NCI-H526 (cell line): ENCODE measurements around the gene ACACA.
A peak's percentile ranks its signal among the peaks of the same experiment; 100 is the strongest.

Experiments
- DNase-seq, 2 experiments: peaks; one replicate each; lab custom pipeline; 2025; lab: John Stamatoyannopoulos, UW

The ACACA gene

DNA sequence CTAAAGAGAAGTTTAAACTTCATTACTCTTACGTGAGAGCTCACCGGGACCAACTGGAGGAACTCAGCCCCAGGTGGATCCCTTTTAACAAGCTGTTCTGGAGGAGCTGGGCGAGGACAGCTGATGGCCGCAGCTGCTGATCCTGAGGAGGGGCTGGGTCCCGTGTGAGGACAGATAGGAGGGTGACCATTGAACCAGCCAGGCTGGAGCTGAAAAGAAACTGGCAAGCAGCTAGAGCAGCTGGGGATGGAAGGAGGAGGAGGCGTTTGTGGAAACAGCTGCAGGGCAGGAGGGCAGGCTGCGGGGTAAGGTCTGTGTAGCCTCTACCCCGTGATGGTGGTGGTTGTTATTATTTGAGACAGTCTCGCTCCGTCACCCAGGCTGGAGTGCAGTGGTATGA is 338.4 kb downstream of the ACACA start:
- DNase-seq, result no peak

GRCh38 chr17:37067555-37068111 is 339.0 kb downstream of the ACACA start:
- no peak for DNase-seq

DNA sequence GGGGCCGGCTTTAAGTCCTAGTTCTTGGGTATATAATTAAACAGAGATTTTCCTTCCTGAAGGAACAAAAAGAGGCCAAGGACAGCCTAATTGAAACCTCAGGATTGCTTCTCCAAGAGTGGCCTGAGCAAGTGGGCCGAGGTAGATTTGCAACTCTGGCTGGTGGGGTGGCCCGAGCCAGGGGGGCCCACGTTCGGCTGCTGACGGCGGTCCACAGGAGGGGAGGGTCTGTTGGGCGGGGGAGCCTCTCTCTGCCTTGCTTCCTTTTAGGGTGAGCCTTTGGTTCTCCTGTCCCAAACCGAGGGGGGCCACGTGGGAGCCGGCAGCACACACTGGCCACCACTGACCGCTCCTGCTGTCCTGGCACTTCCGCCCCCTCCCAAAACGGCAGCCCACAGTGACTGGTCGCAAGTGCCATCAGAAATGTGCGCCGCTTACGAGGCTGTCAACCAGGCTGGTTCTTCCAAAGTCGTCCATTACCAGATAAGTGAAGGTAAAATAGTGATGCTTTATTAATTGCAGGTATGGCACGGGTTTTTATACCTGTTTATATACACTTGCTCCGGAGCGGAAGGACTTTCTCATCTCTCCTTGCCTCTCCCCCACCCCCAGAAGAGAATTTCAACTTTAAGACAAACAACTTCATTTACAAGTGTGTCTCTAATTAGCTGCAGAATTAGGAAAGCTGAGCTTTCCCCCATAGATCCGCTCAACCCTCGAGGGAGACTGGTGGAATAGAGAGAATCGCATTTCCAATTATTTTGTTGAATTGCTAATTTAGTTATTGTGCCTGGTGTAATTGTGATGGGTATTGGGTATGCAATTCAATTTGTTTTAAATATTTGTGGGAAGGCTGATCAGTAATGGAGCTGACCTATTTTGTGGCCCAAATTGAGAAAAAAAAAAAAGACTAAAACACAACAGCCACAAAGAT is 340.0 kb downstream of the ACACA start:
- no peak for DNase-seq

GRCh38 chr17:37065486-37066321 is 340.9 kb downstream of the ACACA start:
- DNase-seq, result no peak

DNA sequence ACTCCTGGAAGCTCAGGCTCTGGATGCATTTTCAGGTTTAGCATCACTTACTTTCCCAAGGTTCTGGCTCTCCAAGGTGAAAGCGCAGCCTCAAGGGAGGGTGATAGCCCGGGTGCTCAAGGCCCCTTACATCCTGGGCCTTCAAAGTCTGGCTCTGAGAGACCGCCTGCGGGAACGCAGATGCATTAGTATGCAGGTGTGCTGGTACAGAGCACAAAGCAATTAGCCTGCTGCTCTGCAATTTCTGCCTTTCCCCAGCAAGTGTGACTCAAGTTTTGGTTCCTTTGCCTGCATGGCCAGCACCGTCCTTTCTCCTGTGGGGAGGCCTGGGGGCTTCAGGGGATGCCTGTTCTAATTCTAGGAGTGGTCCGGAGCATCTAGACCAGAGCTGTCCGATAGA is 341.7 kb downstream of the ACACA start:
- no peak for DNase-seq

- peak in 1 of 2 experiments; percentile 8 for DNase-seq
These were observed 342.4 kb downstream of the ACACA start for GRCh38 chr17:37064206-37064605.

- peak in 1 of 2 experiments; percentile 47 for DNase-seq
These were observed 344.6 kb downstream of the ACACA start for GRCh38 chr17:37062021-37062420.

- DNase-seq, result no peak
These were observed 345.7 kb downstream of the ACACA start for GRCh38 chr17:37060928-37061327.

- DNase-seq, result no peak
These were observed 346.5 kb downstream of the ACACA start for GRCh38 chr17:37060094-37060493.

DNA sequence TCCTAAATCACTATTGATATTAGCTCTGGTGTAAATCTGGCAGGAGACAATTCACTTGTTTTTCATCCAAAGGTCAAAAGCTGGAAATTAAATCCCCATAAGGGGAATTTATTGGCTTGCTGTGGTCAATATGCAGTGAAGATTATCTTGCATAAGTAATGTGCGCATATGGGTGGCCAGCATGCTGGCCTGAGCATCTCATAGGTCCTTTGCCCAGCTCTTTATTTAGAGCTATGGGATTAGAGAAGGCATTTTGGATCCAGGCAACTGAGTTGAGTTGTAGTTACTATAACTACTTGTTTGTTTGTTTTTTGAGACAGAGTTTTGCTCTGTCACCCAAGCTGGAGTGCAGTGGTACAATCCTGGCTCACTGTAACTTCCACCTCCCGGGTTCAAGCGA is 347.1 kb downstream of the ACACA start:
- DNase-seq, result no peak

- DNase-seq, result no peak
These were observed 350.0 kb downstream of the ACACA start for GRCh38 chr17:37056622-37057021.

DNA sequence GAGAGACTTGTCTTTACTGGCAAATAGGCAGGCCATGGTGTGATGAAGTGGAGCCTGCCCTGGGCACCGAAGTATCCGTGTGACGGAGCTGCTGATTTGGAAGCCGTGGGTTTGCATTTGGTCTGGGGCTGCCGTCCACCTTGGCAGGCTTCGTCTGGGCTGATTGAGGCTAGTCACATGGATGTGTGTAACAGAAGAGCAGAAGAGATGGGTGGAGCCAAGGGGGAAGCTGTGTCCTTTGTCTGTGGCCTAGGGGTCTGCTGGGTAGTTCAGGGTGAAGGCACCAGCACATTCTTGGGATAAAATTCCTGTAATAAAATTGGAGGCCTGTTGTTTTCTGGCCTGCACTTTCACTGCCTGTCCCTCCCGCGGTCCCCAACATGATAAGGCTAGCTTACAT is 351.7 kb downstream of the ACACA start:
- DNase-seq, result no peak

GRCh38 chr17:37052450-37052849 is 354.2 kb downstream of the ACACA start:
- DNase-seq, result no peak

DNA sequence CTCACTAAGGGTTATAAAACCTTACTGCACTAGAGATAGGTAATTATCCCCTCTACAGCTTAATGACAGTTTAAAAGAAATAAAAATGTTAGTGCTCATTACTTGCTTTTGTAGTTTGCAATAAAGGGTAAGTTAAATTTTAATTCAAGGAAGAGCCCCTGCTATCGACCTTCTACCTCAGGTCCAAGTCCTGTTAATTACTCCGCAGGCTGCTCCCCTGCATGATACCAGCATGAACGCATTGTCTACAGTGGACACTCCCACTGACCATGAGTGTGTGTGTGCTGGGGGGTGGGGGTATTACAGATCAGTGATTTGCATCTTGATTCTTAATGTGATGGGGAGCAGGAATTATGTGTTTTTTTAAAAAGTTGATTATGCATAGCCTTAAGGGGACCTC is 354.8 kb downstream of the ACACA start:
- no peak for DNase-seq

DNA sequence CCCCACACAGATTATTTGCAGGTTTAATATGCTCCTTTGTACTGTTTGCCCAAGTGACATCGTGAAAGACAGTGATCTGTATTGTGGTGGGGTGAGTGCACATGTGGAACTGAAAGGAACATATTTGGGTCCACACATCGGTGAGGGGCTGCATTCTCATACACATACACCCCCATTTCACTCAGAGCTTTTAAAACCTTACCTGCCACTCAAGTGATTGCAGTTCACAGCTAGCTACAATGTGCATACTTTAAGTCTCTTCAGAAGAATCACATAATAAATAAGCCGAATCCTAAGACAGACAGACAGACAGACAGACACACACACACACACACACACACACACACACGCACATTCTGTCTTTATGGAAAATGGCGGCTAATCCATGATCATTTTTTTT is 355.3 kb downstream of the ACACA start:
- no peak for DNase-seq

DNA sequence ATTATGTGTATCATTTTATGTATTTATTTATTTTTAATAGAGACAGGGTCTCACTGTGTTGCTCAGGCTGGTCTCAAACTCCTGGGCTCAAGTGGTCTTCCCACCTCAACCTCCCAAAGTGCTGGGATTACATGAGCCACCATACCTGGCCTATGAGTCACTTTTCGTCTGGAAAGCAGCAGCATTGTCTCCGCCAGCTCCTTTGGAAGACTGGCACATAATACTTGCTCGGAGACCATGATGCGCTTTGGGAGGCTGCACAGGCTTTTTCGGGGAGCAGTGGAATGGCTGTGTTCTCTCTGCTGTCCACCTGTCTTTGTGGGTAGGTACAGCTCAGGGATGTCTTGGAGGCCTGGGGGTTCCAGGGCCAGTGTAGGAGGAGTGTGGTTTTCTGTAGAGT is 355.7 kb downstream of the ACACA start:
- DNase-seq, result no peak

GRCh38 chr17:37048811-37049210 is 357.8 kb downstream of the ACACA start:
- DNase-seq, result no peak

GRCh38 chr17:37047631-37048104 is 359.0 kb downstream of the ACACA start:
- DNase-seq, result peak; percentile 57 to 91

DNA sequence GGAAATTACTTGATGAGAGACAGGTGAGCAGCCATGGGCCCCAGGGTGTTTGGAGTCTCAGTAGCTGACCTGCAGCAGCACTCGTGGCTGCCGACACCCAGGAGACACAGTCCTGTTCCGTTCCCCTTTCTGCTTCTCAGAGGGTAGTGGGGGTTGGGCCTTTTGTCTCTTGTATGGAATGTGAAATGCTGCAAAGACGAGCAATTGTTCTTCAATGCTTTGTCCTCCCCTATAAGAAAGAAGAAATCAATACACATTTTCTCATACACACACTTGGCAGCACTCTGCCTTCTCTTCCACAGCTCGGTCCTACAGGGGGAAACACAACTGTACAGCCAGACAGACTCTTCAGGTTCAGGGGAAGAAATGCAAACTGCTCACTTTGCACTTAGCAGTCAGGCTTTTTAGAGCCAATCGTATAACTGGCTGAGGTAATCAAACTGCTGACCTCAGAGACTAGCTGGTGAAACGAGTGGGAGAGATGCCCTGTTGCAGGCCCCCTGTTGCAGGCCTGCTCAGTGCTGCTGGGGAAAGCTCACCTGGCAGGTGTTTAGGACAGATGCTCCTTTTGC is 361.2 kb downstream of the ACACA start:
- DNase-seq, result no peak

DNA sequence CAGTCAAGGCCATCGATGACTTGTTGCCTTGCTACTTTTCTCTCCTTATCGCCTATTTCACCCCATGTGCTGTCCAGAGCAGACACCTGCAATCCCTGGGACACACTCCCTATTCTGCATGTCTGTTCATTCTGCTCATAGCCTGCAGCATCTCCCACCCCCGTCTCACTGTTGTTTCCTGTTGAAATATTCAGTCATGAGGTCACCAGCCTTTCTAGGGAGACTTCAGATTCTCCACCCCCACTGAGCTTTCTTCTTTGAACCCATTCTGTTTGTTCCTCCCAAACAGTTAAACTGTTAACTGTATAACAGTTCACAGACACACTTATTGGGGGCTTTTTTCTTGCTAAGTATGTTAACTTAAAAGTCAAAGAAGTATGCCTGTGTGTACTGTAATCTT is 363.4 kb downstream of the ACACA start:
- no peak for DNase-seq

- no peak for DNase-seq
These were observed 364.7 kb downstream of the ACACA start for GRCh38 chr17:37041932-37042331.

DNA sequence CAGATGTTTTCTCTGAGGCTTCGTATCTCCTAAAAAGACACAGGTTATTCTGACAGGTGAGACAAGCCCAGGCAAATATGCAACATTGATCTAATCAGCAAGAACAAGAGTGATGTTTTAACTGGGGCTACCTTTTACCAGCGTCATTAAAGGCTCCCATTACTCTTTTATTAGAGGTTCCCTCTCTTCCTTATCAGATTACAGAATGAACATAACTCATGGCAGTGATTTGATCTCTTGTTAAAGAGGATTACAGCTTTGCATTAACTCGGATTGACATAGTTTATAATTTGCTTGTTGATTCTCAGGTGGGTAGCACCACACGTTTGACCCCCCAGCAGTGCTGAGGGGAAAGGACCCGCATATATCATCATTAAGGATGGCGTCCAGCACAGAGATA is 367.4 kb downstream of the ACACA start:
- DNase-seq, result no peak
